PFSK-1 (cell line): ENCODE measurements around the gene ABHD3.

Experiments
- FOXP2 ChIP-seq: optimal IDR thresholded peaks from 2 replicates; pipeline ENCODE3; 2011; ENCODE audit warnings: borderline replicate concordance, control low read depth, inconsistent platforms; ENCODE audit not compliant: insufficient read depth; ENCODE audit errors: extremely low read length, extremely low read depth
- POLR2AphosphoS5 ChIP-seq: IDR thresholded peaks from 2 replicates; pipeline ENCODE4 v1.6.1; 2012; ENCODE audit warnings: low read depth, mild to moderate bottlenecking, control low read depth, low read length, moderate library complexity
- SIN3A ChIP-seq: IDR thresholded peaks from 2 replicates; pipeline ENCODE4 v1.6.1; 2012; ENCODE audit warnings: mild to moderate bottlenecking, low read length, moderate library complexity, borderline replicate concordance; ENCODE audit not compliant: insufficient read depth
- TAF1 ChIP-seq: IDR thresholded peaks from 2 replicates; pipeline ENCODE4 v1.6.1; 2012; ENCODE audit warnings: low read length, control low read depth, borderline replicate concordance; ENCODE audit not compliant: insufficient read depth
- TF ChIP-seq, protein P1 (sequence below), 2 experiments: IDR thresholded peaks; 2 replicates each; pipeline versions ENCODE4 v1.6.1 to v1.8.0; 2011 to 2012; ENCODE audit warnings: low read depth in 2 of 2, low read length in 2 of 2, control low read depth in 1 of 2, inconsistent platforms in 1 of 2, mild to moderate bottlenecking in 1 of 2, moderate library complexity in 1 of 2; ENCODE audit not compliant: insufficient read depth in 1 of 2

The ABHD3 gene

DNA sequence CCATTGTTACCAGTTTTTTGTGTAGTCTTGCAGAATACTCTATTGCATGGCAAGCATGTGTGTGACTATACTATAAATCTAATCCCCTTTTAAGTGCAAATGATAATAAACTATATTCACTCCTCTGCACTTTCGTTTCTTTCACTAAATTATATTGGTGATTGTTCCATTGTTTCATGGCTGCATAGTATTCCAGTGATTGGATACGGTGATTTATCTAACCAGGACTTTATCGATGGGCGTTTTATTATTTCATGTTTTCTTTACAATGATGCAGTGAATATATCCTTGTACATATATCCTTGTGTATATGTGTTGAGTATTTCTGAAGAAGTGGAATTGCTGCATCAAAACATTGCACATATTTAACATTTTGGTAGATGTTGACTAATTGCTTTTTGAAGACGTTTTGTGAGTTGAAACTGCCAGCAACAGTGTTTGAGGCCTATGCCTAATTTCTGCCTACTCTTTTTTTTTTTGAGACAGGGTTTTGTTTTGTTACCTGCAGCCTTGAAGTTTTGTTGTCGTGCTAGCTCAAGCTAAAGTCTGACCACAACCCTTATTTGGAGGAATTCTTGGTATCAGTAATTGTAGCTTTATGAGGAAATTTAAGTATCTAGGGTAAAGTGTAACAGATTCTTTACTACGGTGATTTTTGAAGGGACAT lies 38.7 kb upstream of the ABHD3 start:
- TF ChIP-seq POLR2AphosphoS5: no peak
- TF ChIP-seq FOXP2: no peak
- TF ChIP-seq, protein P1, sequence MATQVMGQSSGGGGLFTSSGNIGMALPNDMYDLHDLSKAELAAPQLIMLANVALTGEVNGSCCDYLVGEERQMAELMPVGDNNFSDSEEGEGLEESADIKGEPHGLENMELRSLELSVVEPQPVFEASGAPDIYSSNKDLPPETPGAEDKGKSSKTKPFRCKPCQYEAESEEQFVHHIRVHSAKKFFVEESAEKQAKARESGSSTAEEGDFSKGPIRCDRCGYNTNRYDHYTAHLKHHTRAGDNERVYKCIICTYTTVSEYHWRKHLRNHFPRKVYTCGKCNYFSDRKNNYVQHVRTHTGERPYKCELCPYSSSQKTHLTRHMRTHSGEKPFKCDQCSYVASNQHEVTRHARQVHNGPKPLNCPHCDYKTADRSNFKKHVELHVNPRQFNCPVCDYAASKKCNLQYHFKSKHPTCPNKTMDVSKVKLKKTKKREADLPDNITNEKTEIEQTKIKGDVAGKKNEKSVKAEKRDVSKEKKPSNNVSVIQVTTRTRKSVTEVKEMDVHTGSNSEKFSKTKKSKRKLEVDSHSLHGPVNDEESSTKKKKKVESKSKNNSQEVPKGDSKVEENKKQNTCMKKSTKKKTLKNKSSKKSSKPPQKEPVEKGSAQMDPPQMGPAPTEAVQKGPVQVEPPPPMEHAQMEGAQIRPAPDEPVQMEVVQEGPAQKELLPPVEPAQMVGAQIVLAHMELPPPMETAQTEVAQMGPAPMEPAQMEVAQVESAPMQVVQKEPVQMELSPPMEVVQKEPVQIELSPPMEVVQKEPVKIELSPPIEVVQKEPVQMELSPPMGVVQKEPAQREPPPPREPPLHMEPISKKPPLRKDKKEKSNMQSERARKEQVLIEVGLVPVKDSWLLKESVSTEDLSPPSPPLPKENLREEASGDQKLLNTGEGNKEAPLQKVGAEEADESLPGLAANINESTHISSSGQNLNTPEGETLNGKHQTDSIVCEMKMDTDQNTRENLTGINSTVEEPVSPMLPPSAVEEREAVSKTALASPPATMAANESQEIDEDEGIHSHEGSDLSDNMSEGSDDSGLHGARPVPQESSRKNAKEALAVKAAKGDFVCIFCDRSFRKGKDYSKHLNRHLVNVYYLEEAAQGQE (IDR thresholded peaks at IDR 0.05; ENCODE audit: insufficient read depth in 1 of 2, low read depth in 2 of 2, low read length in 2 of 2): no peak
- no peak for TF ChIP-seq SIN3A
- no peak for TF ChIP-seq TAF1

DNA sequence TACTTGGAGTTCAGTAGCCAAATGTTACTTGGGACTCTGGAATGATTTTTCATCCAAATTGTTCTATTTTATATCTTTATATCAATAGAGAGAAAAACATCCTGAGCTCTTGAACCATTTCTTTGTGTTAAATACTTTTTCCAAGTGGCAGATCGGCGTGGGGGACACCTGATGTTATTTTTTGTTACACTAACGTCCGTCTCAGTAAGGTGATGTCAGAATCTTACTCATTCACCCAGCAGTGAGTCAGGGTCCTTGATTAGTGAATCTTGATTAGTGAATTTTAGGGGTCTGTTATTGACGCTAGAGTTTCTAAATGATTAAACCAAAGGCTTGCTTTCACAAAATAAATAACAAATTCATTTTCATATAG lies 37.7 kb upstream of the ABHD3 start:
- TF ChIP-seq POLR2AphosphoS5: no peak
- no peak for TF ChIP-seq TAF1
- TF ChIP-seq, protein P1 (IDR thresholded peaks at IDR 0.05; ENCODE audit: insufficient read depth in 1 of 2, low read depth in 2 of 2, low read length in 2 of 2): no peak
- TF ChIP-seq SIN3A: no peak

DNA sequence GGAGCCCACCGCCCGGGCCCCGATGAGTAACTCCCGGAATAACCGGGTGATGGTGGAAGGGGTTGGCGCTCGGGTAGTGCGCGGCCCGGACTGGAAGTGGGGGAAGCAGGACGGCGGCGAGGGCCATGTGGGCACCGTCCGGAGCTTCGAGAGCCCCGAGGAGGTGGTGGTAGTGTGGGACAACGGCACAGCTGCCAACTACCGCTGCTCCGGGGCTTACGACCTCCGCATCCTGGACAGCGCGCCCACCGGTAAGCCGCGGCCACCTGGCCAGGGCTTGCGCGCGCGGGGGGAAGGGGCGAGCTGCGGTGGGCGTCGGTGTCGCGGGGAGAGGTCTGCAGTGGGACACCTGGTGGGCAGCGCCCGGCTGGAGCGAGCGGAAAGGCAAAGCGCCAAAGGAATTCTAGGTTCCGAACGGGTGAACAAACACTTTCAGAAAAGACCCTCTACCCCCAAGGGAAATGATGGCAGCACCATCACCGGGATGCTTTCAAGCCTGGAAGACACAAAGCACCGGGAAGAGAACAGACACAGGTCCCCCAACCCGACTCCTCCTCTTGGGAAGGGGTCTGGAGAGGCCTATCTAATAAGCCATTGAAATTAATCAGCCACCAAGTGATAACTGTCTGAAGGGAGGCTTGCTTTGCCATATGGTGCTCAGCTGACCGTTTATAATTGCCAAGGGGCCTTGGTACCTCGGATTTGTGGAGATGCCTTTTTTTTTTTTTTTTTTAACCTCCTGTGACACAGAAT lies 37.2 kb upstream of the ABHD3 start:
- TF ChIP-seq TAF1 (no peak), FOXP2 (no peak), POLR2AphosphoS5 (no peak), SIN3A (no peak)
- TF ChIP-seq, protein P1 (IDR thresholded peaks at IDR 0.05; ENCODE audit: insufficient read depth in 1 of 2, low read depth in 2 of 2, low read length in 2 of 2): no peak

DNA sequence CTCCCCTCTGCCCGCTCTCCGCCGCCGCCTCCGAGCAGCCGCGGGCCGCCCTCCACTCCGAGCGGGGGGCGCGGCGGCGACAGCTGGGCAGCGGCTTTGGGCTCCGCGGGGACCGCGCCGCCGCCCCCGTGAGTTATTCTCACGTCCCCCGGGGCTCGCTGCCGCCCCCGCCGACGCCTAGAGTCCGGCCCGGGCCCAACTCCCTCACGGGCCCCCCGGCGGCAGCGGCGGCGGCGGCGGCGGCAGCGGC lies 36.7 kb upstream of the ABHD3 start:
- TF ChIP-seq SIN3A (no peak), TAF1 (no peak), POLR2AphosphoS5 (no peak), FOXP2 (no peak)
- TF ChIP-seq, protein P1 (IDR thresholded peaks at IDR 0.05; ENCODE audit: insufficient read depth in 1 of 2, low read depth in 2 of 2, low read length in 2 of 2): no peak
